Activated CD4-positive, alpha-beta memory T cell treated with anti-CD3 and anti-CD28 coated beads, Interleukin-2, amount 10 ng/mL, durations not matched to agents 7 days and 5 days (primary cell): Measurements from ENCODE around the gene TLR6. TPM values are rescaled to one million over a fixed set of nuclear protein-coding genes. Genes with fewer than 3 reads are reported as not detected.
A peak's percentile ranks its signal among the peaks of the same experiment; 100 is the strongest.
"Not testable (repeated sequence)": the region's sequence is repeated elsewhere in the genome, so short reads cannot be mapped to it uniquely, and the experiment has no call there.

Source experiments
- CTCF ChIA-PET: fragments of 350-600 bp; sonication (Branson Sonifier 250); formaldehyde crosslinking; loops from one replicate; lab custom pipeline; 2021; ENCODE audit warnings: antibody characterized with exemption, inconsistent platforms; lab: Charles Lee
- POLR2A ChIA-PET: fragments of 350-600 bp; sonication (Branson Sonifier 250); formaldehyde crosslinking; loops from one replicate; lab custom pipeline; 2021; ENCODE audit warnings: antibody characterized with exemption; lab: Charles Lee
- DNase-seq: peaks from one replicate; pipeline ENCODE4 v3.0.0-alpha.2; 2020
- H3K27ac Mint-ChIP-seq: one replicate; pipeline ENCODE4 v1.8.0; 2021; ENCODE audit warnings: mild to moderate bottlenecking, mixed read lengths
- H3K27me3 Mint-ChIP-seq: one replicate; pipeline ENCODE4 v1.8.0; 2021; ENCODE audit warnings: mixed read lengths
- H3K36me3 Mint-ChIP-seq: one replicate; pipeline ENCODE4 v1.8.0; 2021; ENCODE audit warnings: low read depth, mixed read lengths
- H3K4me1 Mint-ChIP-seq: one replicate; pipeline ENCODE4 v1.8.0; 2021; ENCODE audit warnings: mixed read lengths
- H3K4me3 Mint-ChIP-seq: one replicate; pipeline ENCODE4 v1.8.0; 2021; ENCODE audit warnings: mild to moderate bottlenecking, mixed read lengths
- H3K9me3 Mint-ChIP-seq: one replicate; pipeline ENCODE4 v1.8.0; 2021; ENCODE audit warnings: mixed read lengths
- total RNA-seq, 2 experiments: library from RNA; stranded (reverse); gene quantifications; one replicate each; pipeline ENCODE4 v1.2.3, GENCODE V29; 2021

Gene TLR6
- total RNA-seq, 2 experiments from 2014 or later: 3.9 to 5.4 TPM

- no peak for DNase-seq
- Mint-ChIP-seq H3K4me3 (no peak overlapping the region), H3K27ac (no peak overlapping the region), H3K36me3 (peaks cover 2% of the 10 kb centered on the region), H3K9me3 (peaks cover 7% of the 10 kb centered on the region), H3K4me1 (peaks cover 6% of the 10 kb centered on the region), H3K27me3 (peaks cover 2% of the 10 kb centered on the region)
- ChIA-PET CTCF (interaction anchor here (1.0 kb wide), 1 partner anchor 10 kb away, joined by 3 read pairs; the partner anchor contains the start of gene TLR1), POLR2A (no interaction called here)
Measured at GRCh38 chr4:38814386-38814785, 42.2 kb downstream of the TLR6 start.

DNA sequence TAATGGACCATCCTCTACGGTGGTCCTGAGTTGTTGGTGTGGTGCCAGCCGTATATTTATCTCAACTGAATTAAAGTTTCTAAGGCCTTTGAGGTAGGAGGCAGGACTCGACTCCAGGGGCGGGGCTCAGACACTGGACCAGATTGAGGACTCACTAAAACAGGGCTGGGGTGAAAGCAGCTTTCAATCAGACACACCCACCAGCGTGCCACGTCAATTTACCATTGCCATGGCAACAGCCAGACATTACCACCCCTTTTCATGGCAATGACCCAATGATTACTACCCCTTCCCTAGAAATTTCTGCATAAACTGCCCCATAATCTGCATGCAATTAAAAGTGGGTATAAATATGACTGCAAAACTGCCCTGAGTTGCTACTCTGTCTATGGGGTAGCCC is 45.3 kb downstream of the TLR6 start:
- Mint-ChIP-seq H3K27me3 (peaks cover 2% of the 10 kb centered on the region), H3K36me3 (peaks cover 2% of the 10 kb centered on the region), H3K4me3 (no peak overlapping the region), H3K4me1 (peaks cover 5% of the 10 kb centered on the region), H3K27ac (no peak overlapping the region), H3K9me3 (peaks cover 5% of the 10 kb centered on the region)
- CTCF ChIA-PET: no interaction called here
- DNase-seq: no peak
- POLR2A ChIA-PET: no interaction called here

DNA sequence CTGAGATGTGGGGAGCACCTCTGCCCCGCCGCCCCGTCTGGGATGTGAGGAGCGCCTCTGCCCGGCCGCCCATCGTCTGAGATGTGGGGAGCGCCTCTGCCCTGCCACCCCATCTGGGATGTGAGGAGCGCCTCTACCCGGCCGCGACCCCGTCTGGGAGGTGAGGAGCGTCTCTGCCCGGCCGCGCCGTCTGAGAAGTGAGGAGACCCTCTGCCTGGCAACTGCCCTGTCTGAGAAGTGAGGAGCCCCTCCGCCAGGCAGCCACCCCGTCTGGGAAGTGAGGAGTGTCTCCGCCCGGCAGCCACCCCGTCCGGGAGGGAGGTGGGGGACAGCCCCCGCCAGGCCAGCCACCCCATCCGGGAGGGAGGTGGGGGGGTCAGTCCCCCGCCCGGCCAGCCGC is 49.2 kb downstream of the TLR6 start:
- H3K27me3 Mint-ChIP-seq, H3K27ac Mint-ChIP-seq, CTCF ChIA-PET, H3K9me3 Mint-ChIP-seq, DNase-seq, POLR2A ChIA-PET, H3K4me3 Mint-ChIP-seq: not testable (repeated sequence)
- H3K36me3 Mint-ChIP-seq: peaks cover 11% of the 10 kb centered on the region
- H3K4me1 Mint-ChIP-seq: peaks cover 34% of the 10 kb centered on the region

DNA sequence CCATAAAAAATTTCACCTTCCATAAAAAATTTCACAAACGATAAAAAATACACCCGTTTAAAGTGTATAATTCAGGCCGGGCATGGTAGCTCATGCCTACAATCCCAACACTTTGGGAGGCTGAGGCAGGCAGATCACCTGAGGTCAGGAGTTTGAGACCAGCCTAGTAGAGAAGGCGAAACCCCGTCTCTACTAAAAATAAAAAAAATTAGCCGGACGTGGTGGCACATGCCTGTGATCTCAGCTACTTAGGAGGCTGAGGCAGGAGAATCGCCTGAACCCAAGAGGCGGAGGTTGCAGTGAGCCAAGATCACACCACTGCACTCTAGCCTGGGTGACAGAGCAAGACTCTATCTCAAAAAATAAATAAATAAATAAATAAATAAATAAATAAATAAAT is 50.4 kb downstream of the TLR6 start:
- H3K4me3 Mint-ChIP-seq: not testable (repeated sequence)

GRCh38 chr4:38805530-38806145 is 51.0 kb downstream of the TLR6 start:
- DNase-seq: peak; percentile 39

More for the DNA sequence above, 50.4 kb downstream of the TLR6 start:
- ChIA-PET CTCF (interaction anchor here (1.3 to 3.8 kb wide), 5 partner anchors 13 to 49 kb away, joined by 3 to 53 read pairs (median 5); partner anchors contain the start of gene TLR6), POLR2A (interaction anchor here (1.5 to 3.3 kb wide), 2 partner anchors 45 to 49 kb away, joined by 4 to 18 read pairs; no protein-coding TSS in a partner anchor)
- Mint-ChIP-seq H3K9me3 (peaks cover 13% of the 10 kb centered on the region), H3K36me3 (peaks cover 23% of the 10 kb centered on the region), H3K4me1 (peaks cover 37% of the 10 kb centered on the region)
- H3K27me3 Mint-ChIP-seq, H3K27ac Mint-ChIP-seq, DNase-seq: not testable (repeated sequence)

DNA sequence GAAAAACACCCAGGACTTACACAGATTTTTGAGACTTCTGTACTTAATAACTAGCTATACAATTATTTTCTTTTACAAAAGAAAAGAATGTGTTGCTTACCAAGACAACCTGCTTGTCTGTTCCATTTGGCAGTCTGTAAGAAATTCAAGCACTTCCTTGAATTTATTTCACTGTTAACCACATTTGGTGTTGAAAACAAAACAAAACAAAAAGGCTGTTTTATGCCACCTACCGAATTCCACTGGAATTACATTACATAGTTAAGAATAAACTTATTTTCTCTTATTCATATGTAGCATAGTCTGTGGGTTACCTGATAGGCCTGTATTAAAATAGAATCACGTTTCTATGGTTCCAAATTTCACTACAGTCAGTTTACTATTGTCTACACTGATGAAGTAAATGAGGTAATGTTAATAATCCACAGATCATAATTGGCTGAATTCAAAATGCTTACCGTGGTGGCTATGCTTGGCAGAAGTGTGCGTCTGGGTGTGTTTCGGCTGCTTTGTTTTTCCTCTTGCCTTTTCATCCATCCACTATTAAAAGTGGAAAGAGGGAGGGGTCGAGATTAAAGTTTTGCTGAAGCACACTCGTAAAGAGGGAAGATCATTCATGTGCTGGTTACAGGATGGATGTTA is 51.8 kb downstream of the TLR6 start, which contains the start of gene TLR1:
Gene TLR1 (minus strand): TSS at position 138 of the 642 bp plus-strand sequence. CDS start 5,960 bp downstream, outside the sequence.
- CTCF ChIA-PET: interaction anchor here (0.7 to 3.8 kb wide), 18 partner anchors 9 to 623 kb away, joined by 3 to 53 read pairs (median 5); partner anchors contain the start of genes TLR10 and TLR6
- Mint-ChIP-seq H3K36me3 (peaks cover 38% of the 10 kb centered on the region), H3K9me3 (peaks cover 25% of the 10 kb centered on the region), H3K4me1 (peaks cover 37% of the 10 kb centered on the region), H3K4me3 (peak within 1 kb of the TSS; percentile 80), H3K27me3 (no peaks in the 10 kb centered on the region), H3K27ac (peak within 1 kb of the TSS; percentile 85)
- DNase-seq: no peak
- POLR2A ChIA-PET: interaction anchor here (0.7 to 3.3 kb wide), 12 partner anchors 9 to 628 kb away, joined by 3 to 18 read pairs (median 4); partner anchors contain the start of gene TLR10

More at GRCh38 chr4:38805530-38806145, 51.0 kb downstream of the TLR6 start:
- H3K36me3 Mint-ChIP-seq: peaks cover 29% of the 10 kb centered on the region
- H3K9me3 Mint-ChIP-seq: peaks cover 17% of the 10 kb centered on the region
- peaks cover 37% of the 10 kb centered on the region for H3K4me1 Mint-ChIP-seq
- peak overlapping the region; percentile 85 for H3K27ac Mint-ChIP-seq
- POLR2A ChIA-PET: interaction anchor here (0.7 to 3.3 kb wide), 5 partner anchors 20 to 139 kb away, joined by 3 to 18 read pairs (median 3); no protein-coding TSS in a partner anchor
- H3K27me3 Mint-ChIP-seq: no peaks in the 10 kb centered on the region
- H3K4me3 Mint-ChIP-seq: peak overlapping the region; percentile 80
- CTCF ChIA-PET: interaction anchor here (0.9 to 3.8 kb wide), 12 partner anchors 9 to 624 kb away, joined by 3 to 53 read pairs (median 5); partner anchors contain the start of genes TLR10 and TLR6

DNA sequence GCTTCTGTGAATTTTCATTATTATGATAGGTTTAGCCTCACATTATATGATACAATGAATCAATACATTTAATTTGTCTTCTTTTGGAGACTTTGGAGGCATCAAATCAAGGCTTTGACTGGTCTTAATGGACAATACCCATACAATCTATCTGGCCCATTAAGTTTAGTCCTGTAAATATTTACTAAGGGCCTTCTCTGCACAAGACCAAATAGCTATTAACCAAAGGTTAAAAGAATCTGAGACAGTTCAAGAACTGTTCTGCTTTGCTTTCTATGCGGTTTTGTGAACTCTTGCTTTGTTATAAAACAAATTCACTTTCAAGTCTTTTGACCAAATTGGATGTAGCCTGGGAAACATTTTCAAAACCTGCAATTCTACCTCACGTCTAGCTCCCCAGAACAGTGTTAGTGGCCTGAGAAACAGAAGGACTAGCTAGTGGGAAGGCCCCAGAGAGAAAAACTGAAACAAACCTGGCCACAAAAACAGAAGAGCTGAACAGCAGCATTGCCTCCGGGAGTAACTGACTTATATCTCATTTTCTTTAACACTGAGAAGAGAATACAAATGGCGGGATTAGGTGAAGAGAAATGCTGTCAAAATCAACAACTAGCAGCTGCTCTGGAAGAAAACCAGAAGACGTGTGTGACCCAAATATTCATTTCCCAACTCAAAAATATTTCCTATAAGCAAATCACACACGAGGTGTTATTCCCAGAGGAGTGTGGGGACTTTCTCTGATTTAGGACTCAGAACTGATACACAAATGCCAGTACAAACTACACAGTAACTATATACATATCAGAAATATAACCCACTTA is 52.6 kb downstream of the TLR6 start:
- peaks cover 37% of the 10 kb centered on the region for H3K4me1 Mint-ChIP-seq
- H3K27me3 Mint-ChIP-seq: no peaks in the 10 kb centered on the region
- H3K36me3 Mint-ChIP-seq: peaks cover 45% of the 10 kb centered on the region
- peaks cover 29% of the 10 kb centered on the region for H3K9me3 Mint-ChIP-seq
- peak overlapping the region; percentile 85 for H3K27ac Mint-ChIP-seq
- ChIA-PET CTCF (interaction anchor here (0.7 to 3.8 kb wide), 17 partner anchors 9 to 627 kb away, joined by 3 to 53 read pairs (median 5); partner anchors contain the start of genes TLR10 and TLR6), POLR2A (interaction anchor here (0.7 to 3.3 kb wide), 12 partner anchors 8 to 672 kb away, joined by 3 to 18 read pairs (median 4); partner anchors contain the start of gene TLR10)
- peak overlapping the region; percentile 80 for H3K4me3 Mint-ChIP-seq
- peak; percentile 45 for DNase-seq

DNA sequence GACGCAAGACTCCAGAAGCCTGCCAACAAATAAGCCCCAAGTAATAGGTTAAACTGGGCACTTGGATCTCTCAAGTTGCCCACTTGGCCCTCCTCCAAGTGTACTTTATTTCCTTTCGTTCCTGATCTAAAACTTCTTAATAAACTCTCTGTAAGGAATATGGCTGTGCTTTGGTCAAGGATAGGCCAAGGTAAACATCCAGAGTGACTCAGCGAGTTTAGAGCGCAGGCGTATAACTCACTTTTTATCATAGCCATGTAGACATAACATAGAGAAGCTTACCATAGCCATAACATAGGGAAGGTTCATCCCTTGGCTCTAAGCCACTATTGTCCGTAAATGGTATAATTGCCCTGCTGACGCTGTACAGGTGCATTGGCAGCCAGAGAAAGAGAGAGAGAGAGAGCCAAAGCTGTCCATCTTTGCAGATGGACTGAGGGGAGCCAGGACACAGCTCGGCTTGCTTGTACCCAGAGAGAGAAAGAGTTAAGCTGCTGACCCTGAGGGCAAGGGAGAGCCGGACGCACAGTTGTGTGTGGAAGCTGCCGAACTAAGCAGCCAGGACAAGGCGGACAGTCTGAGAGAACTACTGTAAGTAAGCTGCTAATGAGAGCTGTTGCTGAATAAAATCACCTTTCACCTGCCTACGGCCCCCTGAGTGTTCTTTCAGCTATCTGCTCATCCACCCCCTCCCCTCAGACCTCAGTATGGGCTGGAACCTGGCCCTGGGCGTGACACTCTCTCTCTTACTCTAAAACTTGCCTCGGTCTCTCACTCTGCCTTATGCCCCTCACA is 53.9 kb downstream of the TLR6 start:
- Mint-ChIP-seq H3K36me3 (peaks cover 57% of the 10 kb centered on the region), H3K9me3 (peaks cover 31% of the 10 kb centered on the region), H3K27ac (no peak overlapping the region), H3K4me1 (peaks cover 37% of the 10 kb centered on the region), H3K4me3 (no peak overlapping the region), H3K27me3 (no peaks in the 10 kb centered on the region)
- DNase-seq: no peak
- ChIA-PET POLR2A (interaction anchor here (0.8 to 3.3 kb wide), 7 partner anchors 12 to 671 kb away, joined by 3 to 18 read pairs (median 3); no protein-coding TSS in a partner anchor), CTCF (interaction anchor here (1.0 to 3.8 kb wide), 8 partner anchors 8 to 58 kb away, joined by 3 to 53 read pairs (median 14); partner anchors contain the start of genes TLR10 and TLR6)

DNA sequence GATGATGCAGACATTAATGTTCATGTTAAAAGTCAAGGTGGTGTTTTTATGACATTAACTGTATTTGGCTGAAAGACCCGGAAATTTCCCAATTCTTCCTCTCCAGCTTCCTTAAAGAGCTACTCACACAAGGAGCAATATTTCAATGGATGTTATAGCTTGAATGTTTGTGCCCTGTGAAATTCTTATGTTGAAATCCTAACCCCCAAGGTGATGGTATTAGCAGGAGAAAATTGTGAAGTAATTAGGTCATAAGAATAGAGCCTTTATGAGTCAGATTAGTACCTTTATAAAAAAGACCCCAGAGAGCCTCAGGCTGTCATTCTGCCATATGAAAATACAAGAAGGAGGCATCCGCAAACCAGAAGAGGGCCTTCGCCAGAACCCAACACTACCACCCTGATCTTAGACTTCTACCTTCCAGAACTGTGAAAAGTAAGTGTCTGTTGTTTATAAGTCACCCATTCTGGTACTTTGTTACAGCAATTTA is 55.6 kb downstream of the TLR6 start:
- peaks cover 33% of the 10 kb centered on the region for H3K4me1 Mint-ChIP-seq
- ChIA-PET POLR2A (no interaction called here), CTCF (interaction anchor here (0.7 to 0.9 kb wide), 2 partner anchors 42 to 60 kb away, joined by 3 read pairs; no protein-coding TSS in a partner anchor)
- no peak for DNase-seq
- H3K27ac Mint-ChIP-seq: no peak overlapping the region
- H3K36me3 Mint-ChIP-seq: peaks cover 73% of the 10 kb centered on the region
- no peak overlapping the region for H3K4me3 Mint-ChIP-seq
- peaks cover 38% of the 10 kb centered on the region for H3K9me3 Mint-ChIP-seq
- H3K27me3 Mint-ChIP-seq: no peaks in the 10 kb centered on the region

DNA sequence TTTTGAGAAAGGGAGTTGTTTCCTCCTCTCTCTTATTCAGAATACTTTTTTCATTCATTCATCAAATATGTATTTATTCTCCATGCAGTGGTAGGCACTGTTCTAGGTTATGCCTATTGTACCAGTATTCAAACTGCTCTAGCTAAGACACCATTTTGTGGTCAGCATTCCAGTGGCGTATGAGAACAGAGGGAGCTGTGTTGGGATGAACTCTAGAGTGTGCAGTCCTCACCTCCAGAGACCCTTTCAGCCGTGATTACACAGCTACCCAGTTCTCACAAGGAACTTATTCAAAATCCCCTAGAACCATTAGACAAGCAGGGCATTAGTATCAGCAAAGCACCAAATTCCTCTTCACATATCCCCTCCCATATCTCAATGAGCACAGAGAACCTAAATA is 56.3 kb downstream of the TLR6 start:
- Mint-ChIP-seq H3K27ac (no peak overlapping the region), H3K36me3 (peaks cover 79% of the 10 kb centered on the region), H3K4me3 (no peak overlapping the region), H3K27me3 (no peaks in the 10 kb centered on the region), H3K9me3 (peaks cover 41% of the 10 kb centered on the region), H3K4me1 (peaks cover 26% of the 10 kb centered on the region)
- POLR2A ChIA-PET: no interaction called here
- DNase-seq: no peak
- CTCF ChIA-PET: interaction anchor here (0.7 to 1.0 kb wide), 3 partner anchors 41 to 60 kb away, joined by 3 read pairs; no protein-coding TSS in a partner anchor

- Mint-ChIP-seq H3K27me3 (no peaks in the 10 kb centered on the region), H3K36me3 (peaks cover 68% of the 10 kb centered on the region), H3K27ac (no peak overlapping the region), H3K9me3 (peaks cover 22% of the 10 kb centered on the region), H3K4me3 (no peak overlapping the region), H3K4me1 (peaks cover 14% of the 10 kb centered on the region)
- ChIA-PET CTCF (interaction anchor here (0.7 to 4.3 kb wide), 3 partner anchors 9 to 20 kb away, joined by 3 to 18 read pairs (median 11); partner anchors contain the start of genes TLR1 and TLR10), POLR2A (interaction anchor here (0.7 to 0.9 kb wide), 2 partner anchors 9 to 41 kb away, joined by 3 to 4 read pairs; partner anchors contain the start of gene TLR1)
- DNase-seq: no peak
Measured at GRCh38 chr4:38795087-38795486, 61.5 kb downstream of the TLR6 start.
